Left forelimb (tissue), 1 donor: ENCODE results near the gene CYSTM1.
"Not testable (repeated sequence)": the region's sequence is repeated elsewhere in the genome, so short reads cannot be mapped to it uniquely, and the experiment has no call there.

Experiments used
- DNase-seq: peaks from one replicate; pipeline ENCODE4 v3.0.0-alpha.2; 2018; ENCODE audit warnings: low spot score

CYSTM1 gene

GRCh38 chr5:140150201-140150600 is 24.8 kb upstream of the CYSTM1 start:
- peak; percentile 17 for DNase-seq

GRCh38 chr5:140151144-140152021 is 23.6 kb upstream of the CYSTM1 start:
- DNase-seq = no peak

GRCh38 chr5:140152022-140152999 is 22.7 kb upstream of the CYSTM1 start:
- no peak for DNase-seq

GRCh38 chr5:140153255-140153654 is 21.7 kb upstream of the CYSTM1 start:
- no peak for DNase-seq

GRCh38 chr5:140153905-140154304 is 21.1 kb upstream of the CYSTM1 start:
- no peak for DNase-seq

GRCh38 chr5:140154710-140155381 is 20.1 kb upstream of the CYSTM1 start:
- not testable (repeated sequence) for DNase-seq

- DNase-seq = peak; percentile 90
Measured at GRCh38 chr5:140157032-140157781, 17.8 kb upstream of the CYSTM1 start.

GRCh38 chr5:140159014-140159927 is 15.7 kb upstream of the CYSTM1 start:
- DNase-seq = no peak

GRCh38 chr5:140162275-140162674 is 12.7 kb upstream of the CYSTM1 start:
- DNase-seq = no peak

GRCh38 chr5:140162781-140163180 is 12.2 kb upstream of the CYSTM1 start:
- no peak for DNase-seq

GRCh38 chr5:140165101-140165922 is 9.7 kb upstream of the CYSTM1 start:
- no peak for DNase-seq

GRCh38 chr5:140165923-140166270 is 9.1 kb upstream of the CYSTM1 start:
- DNase-seq = no peak

- no peak for DNase-seq
Measured at GRCh38 chr5:140166911-140167310, 8.1 kb upstream of the CYSTM1 start.

GRCh38 chr5:140168371-140168770 is 6.6 kb upstream of the CYSTM1 start:
- no peak for DNase-seq

- DNase-seq = no peak
Measured at GRCh38 chr5:140169410-140169809, 5.6 kb upstream of the CYSTM1 start.

- no peak for DNase-seq
Measured at GRCh38 chr5:140172483-140172882, 2.5 kb upstream of the CYSTM1 start.

- DNase-seq = no peak
Measured at GRCh38 chr5:140174014-140174413, 974 bp upstream of the CYSTM1 start.

GRCh38 chr5:140175367-140176030 is 511 bp downstream of the CYSTM1 start:
- DNase-seq = peak; percentile 84

GRCh38 chr5:140176031-140176387 is 1.0 kb downstream of the CYSTM1 start:
- no peak for DNase-seq
